Measurements from ENCODE around the gene NUMA1. TPM values are rescaled to one million over a fixed set of nuclear protein-coding genes. Genes with fewer than 3 reads are reported as not detected.

NUMA1 gene
- total and polyA plus RNA-seq, 2 of the 13 experiments (the other 11 are each of a cell fraction or from before 2014, with no cell fraction given): 57.3 to 60.2 TPM

DNA sequence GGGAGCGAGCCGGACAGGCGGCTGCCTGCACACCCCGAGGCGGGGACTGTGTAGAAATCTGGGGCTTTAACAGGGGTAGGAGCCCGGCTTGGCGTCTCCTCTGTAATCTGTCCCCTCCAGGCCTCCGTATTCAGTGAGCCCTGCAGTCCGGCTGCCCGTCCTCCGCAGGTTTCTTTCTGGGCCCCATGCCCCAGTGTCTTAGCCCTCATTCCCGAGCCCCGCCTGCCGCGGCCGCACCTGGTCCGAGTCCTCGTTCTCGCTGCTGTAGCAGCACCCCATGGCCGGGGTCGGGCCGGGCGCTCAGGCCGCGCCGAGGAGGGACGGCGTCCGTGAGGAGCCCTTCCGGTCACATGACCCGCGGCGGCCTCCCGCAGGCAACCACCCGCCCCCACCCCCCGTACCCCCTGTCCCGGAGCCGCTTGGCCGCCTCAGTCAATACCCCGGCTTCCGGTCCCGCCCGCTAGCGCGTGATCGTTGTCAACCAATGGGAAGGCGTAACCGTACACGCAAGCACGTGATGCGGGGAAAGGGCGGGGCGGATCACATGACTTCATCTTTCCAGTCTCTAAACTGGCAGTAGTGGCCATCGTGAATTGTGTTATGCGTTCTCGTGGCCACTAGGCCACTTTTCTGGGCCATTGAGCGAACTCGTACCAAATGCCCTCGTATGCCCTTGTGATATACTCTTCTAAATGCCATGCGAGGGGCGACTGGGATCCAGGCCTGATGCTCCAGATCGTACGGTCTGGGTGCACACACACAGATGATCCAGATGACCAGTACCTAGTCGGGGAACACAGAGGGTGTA, 22.8 kb upstream of the NUMA1 start, which contains the start of gene LAMTOR1 (continued):
- TF ChIP-seq ZNF510 (CRISPR knock-in tag; IDR thresholded peaks at IDR 0.05; ENCODE audit: low read depth): no peak
- TF ChIP-seq CREB1 (IDR thresholded peaks at IDR 0.05): peak; percentile 64
- TF ChIP-seq CREB1 (CRISPR knock-in tag; IDR thresholded peaks at IDR 0.05): no peak
- no peak for TF ChIP-seq PTBP1 (IDR thresholded peaks at IDR 0.05; ENCODE audit: low read depth, low read length, poor library complexity, severe bottlenecking)
- 0 out of 2 replicates have a peak, but pooled peaks have one; percentile 56 for TF ChIP-seq ZNF567 (CRISPR knock-in tag; IDR thresholded peaks at IDR 0.05; ENCODE audit: borderline replicate concordance)
- peak; percentile 25 for TF ChIP-seq CBX1 (IDR thresholded peaks at IDR 0.05; ENCODE audit: low read depth)
- TF ChIP-seq RELA (CRISPR knock-in tag; IDR thresholded peaks at IDR 0.05): no peak
- no peak for TF ChIP-seq HDAC6 (IDR thresholded peaks at IDR 0.05; ENCODE audit: low read depth, low read length)
- no peak for TF ChIP-seq ZBTB3 (CRISPR knock-in tag; IDR thresholded peaks at IDR 0.05; ENCODE audit: borderline replicate concordance, low read depth)
- TF ChIP-seq ZNF558 (CRISPR knock-in tag; IDR thresholded peaks at IDR 0.05; ENCODE audit: borderline replicate concordance): no peak
- no peak for TF ChIP-seq ZNF597 (CRISPR knock-in tag; IDR thresholded peaks at IDR 0.05)
- TF ChIP-seq ZNF512 (CRISPR knock-in tag; IDR thresholded peaks at IDR 0.05): no peak
- TF ChIP-seq SRSF1 (optimal IDR thresholded peaks at IDR 0.05; ENCODE audit: low read depth, low read length): no peak
- TF ChIP-seq KDM6A (CRISPR knock-in tag; IDR thresholded peaks at IDR 0.05; ENCODE audit: low read depth): no peak
- no peak for TF ChIP-seq SMYD3 (CRISPR knock-in tag; IDR thresholded peaks at IDR 0.05)
- no peak for TF ChIP-seq CSRNP1 (CRISPR knock-in tag; IDR thresholded peaks at IDR 0.05)
- no peak for TF ChIP-seq MZF1 (CRISPR knock-in tag; IDR thresholded peaks at IDR 0.05; ENCODE audit: borderline replicate concordance)
- TF ChIP-seq, protein P1, sequence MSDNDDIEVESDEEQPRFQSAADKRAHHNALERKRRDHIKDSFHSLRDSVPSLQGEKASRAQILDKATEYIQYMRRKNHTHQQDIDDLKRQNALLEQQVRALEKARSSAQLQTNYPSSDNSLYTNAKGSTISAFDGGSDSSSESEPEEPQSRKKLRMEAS (IDR thresholded peaks at IDR 0.05): peak; percentile 85
- TF ChIP-seq RXRA (CRISPR knock-in tag; IDR thresholded peaks at IDR 0.05): peak; percentile 77
- no peak for TF ChIP-seq RNF219 (CRISPR knock-in tag; IDR thresholded peaks at IDR 0.05)
- TF ChIP-seq ZNF546 (CRISPR knock-in tag; conservative IDR thresholded peaks at IDR 0.05): no peak; the same call in 1 of the 2 replicates
- no peak for TF ChIP-seq TOE1 (CRISPR knock-in tag; IDR thresholded peaks at IDR 0.05)
- TF ChIP-seq ZNF234 (CRISPR knock-in tag; conservative IDR thresholded peaks at IDR 0.05): no peak
- TF ChIP-seq ZNF20 (CRISPR knock-in tag; IDR thresholded peaks at IDR 0.05): no peak
